ENCODE data around the gene IQCM.

DNA sequence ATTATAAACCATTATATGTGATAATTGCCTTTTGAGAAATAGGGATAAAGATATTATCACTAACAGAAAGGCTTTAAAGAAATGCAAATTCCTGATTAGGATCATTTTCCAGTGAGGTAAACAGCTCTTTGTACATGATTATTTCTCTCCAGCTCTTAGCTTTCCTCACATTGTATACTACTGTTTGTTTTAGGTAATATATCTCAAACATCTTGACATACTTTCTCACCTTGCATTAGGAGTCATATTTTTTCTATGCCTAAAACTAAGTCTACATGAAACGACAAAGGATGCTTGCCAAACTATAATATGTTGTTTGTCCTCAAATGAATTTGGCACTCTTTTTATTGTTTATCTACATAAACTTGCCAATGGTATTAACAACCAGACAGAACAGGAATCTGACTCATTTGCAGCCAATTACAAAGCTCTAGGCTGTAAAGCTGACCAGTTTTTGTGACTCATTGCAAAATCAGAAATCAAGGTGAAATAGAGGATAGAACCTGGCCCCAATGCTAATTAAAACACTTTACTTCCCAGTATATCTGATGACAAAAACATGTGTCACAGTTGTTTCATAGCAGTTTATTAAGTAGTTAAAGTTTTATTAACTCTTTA is 107.0 kb downstream of the IQCM start:
- TF ChIP-seq CTCF (IDR thresholded peaks at IDR 0.05) (no peak), POLR2A (IDR thresholded peaks at IDR 0.05) (no peak)

All from esophagus squamous epithelium (tissue), 4 donors.